Measurements from ENCODE around the gene MPV17L.
A peak's percentile ranks its signal among the peaks of the same experiment; 100 is the strongest.
"Not testable (repeated sequence)": the region's sequence is repeated elsewhere in the genome, so short reads cannot be mapped to it uniquely, and the experiment has no call there.

The MPV17L gene

DNA sequence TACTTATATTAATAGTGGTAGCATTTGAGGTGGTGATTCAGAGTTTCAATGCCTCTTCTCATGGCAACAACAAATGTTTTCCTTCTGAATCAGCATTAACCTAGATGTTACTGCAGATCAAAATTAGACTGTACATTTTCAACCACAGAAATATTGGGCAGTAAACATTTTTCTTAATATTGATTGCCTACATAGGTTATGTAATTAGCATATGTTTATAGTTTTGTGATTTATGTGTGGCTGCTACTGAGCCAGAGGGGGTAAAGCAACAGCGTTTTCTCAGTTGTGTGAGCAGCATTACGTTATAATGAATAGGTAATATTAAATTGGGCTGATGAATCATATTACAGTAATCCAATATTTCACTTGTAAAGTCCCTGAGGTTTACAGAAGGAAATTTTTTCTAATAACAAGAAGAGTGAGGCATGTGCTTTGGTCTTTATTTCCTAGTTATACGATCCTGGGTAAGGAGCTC is 20.0 kb downstream of the MPV17L start:
- peak; percentile 37 for DNase-seq

DNA sequence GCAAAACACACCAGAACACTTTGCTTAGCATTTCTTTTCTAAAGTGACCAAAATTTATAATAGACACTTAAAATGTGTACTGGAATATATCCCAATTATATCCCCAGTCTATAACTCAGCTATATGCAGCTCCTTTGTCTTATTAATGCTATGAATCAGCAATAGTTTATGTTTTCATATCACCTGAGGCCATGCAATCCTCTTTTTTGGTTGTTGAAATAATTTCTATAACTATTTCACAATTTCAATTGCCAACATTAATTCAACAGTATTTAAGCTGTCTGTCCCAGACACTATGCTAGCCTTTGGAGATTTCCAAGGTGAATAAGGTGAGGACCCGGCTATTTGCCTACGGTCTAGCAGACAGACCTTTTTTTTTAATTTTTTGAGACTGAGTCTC is 21.6 kb downstream of the MPV17L start:
- no peak for DNase-seq

DNA sequence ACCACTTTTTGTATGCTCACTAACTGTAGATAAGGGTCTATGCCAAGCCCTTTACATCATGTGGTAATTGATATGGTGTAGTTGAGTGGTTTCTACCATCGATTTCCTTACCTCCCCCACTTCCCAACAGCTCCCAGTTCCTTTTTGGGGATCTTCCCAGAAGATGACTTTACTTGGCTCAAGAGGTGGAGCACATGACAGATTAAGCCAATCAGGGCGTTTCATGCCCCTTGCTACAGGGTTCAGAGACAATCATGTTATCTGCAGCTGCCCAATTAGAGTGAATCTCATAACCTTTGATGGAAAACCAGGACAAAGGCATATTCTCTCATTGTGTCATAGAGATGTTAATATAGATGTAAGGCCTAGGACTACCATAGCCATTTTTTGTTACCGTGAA is 22.7 kb downstream of the MPV17L start:
- DNase-seq, result no peak

DNA sequence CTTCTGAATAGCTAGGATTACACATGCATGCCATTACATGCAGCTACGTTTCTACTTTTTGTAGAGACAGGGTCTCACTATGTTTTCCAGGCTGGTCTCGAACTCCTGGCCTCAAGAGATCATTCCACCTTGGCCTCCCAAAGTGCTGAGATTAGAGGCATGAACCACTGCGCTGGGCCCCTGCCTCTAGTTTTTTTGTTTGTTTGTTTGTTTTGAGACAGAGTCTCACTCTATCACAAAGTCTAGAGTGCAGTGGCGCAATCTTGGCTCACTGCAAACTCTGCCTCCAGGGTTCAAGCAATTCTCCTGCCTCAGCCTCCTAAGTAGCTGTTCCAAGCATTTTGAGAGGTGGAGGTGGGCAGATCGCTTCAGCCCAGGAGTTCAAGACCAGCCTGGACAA is 26.1 kb downstream of the MPV17L start:
- not testable (repeated sequence) for DNase-seq

DNA sequence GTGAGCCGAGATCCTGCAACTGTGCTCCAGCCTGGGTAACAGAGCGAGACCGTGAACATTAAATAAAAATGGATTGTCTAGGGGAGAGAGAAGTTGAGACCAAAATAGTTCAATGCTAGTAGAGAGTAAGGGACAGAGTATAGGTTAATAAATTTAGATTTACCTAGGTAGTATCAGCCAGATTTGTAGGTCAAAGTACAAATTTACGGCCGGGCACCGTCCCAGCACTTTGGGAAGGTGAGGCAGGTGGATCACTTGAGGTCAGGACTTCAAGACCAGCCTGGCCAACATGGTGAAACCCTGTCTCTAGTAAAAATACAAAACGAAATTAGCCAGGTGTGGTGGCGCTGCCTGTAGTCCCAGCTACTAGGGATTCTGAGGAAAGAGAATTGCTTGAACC is 26.7 kb downstream of the MPV17L start:
- DNase-seq, result no peak

DNA sequence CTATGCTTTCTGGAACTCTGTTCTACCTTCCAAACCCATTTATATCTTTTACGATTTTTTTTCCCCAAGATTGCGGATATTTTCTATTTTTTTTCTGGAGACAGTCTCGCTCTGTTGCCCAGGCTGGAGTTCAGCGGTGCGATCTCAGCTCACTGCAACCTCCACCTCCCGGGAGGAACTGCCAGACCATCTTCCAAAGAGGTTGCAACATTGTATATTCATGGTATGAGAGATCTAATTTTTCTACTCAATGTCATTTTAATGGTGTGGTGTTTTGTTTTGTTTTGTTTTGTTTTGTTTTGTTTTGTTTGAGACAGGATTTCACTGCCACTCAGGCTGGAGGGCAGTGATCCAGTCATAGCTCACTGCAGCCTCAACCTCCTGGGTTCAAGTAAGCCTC is 30.3 kb downstream of the MPV17L start:
- DNase-seq, result no peak

DNA sequence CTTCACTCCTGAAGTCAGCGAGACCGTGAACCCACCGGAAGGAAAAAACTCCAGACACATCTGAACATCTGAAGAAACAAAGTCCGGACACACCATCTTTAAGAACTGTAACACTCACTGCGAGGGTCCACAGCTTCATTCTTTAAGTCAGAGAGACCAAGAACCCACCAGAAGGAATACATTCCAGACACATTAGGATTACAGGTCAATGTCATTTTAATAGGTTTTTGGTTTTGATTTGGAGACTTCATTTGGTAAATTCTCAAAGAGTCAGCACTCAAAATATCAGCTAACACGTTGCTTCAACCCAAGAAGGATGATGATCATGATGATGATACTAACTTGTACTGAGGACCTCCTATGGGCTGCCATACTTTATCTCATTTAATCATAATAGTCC is 31.2 kb downstream of the MPV17L start:
- DNase-seq, result no peak

DNA sequence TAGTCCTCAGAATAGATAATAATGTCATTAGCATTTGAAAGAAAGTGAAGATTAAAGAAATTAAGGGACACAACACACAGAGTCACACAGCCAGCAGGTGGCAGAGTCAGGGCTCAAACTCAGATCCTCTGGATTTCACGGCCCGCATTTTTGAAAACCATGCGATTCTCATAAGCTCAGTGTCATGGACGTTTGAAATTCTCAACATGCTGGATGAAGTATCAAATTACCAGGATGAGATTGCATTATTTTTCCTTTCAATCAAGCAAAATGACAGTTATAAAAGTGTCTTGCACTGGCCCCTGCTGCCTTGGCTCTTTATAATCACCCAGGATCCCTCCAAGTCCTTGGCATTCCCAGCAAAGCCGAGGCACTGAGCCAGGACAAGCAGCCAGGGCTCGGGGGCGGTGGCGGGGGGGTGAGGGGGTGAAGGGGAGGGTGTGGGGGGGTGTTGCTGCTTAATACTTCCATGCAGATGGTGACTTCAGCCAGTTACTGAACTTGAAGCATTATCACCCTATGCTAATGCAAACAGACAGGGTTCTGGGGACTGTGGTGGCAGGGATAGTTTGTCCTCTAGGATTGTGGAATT is 32.2 kb downstream of the MPV17L start:
- peak; percentile 75 for DNase-seq

DNA sequence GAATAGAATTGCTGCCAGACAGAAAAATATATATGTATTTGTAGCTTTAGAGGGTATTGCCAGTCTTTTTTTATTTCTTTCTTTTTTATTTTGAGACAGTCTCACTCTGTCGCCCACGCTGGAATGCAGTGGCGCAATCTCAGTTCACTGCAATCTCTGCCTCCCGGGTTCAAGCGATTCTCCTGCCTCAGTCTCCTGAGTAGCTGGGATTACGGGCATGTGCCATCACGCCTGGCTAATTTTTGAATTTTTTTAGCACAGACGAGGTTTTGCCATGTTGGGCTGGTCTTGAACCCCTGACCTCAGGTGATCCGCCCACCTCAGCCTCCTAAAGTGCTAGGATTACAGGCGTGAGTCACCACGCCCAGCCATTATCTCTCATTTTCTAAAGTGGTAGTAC is 35.3 kb downstream of the MPV17L start:
- DNase-seq, result not testable (repeated sequence)

DNA sequence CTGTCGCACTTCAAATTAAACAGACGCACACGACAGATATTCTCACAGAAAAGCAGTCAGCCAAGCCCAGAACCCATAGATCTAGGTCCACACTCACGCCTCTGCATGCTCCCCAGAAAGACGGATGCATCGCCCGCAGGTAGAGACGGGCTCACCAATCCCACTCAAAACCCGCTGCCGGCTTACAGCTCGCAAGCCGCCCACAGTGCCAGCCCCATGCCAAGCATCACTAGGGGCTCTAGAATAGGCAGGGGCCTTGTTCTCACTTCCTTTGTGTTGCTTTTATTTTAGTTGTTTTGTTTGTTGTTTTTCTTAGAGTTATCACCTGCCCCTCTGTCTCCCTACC is 38.5 kb downstream of the MPV17L start:
- no peak for DNase-seq

DNA sequence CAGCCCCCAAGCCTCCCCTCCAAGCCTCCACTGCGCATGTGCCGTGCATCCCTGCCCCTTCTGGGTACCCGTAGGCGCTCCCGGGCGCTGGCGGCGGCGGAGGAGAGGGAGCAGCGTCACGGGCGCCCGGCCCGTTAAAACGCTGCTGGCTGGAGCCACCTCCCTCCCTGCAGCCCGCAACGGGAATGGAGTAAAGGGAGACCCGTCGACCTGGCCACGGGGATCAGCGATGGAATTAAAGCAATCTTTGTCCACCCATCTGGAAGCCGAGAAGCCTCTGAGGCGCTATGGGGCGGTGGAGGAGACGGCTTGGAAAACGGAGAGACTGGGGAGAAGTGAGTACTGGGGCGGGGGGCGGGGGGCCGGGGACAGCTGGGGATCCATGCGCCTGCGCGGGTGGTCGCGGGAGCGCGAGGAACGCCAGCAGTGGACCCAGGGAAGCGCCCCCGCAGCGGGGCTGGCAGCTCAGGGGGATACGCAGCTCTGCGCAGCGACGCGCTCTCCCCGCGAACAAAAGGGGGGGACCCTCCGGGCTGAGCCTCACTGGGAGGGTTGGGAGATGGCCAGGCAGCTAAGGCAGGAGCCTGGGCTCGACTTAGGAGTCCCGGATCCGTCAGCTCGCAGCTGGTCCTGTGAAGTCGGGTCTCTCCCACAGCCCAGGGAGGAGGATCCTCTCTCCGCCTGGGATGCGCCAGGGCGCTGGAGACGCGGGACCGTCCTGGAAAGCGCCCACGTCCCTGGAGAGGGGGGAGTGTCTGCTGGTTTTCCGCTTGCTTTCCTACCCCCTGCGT is 39.1 kb downstream of the MPV17L start, which contains the start of gene BMERB1:
Gene BMERB1 (plus strand): TSS at position 164 of the 791 bp plus-strand sequence. CDS start 66 bp downstream, at position 230.
- peak; percentile 69 for DNase-seq

DNA sequence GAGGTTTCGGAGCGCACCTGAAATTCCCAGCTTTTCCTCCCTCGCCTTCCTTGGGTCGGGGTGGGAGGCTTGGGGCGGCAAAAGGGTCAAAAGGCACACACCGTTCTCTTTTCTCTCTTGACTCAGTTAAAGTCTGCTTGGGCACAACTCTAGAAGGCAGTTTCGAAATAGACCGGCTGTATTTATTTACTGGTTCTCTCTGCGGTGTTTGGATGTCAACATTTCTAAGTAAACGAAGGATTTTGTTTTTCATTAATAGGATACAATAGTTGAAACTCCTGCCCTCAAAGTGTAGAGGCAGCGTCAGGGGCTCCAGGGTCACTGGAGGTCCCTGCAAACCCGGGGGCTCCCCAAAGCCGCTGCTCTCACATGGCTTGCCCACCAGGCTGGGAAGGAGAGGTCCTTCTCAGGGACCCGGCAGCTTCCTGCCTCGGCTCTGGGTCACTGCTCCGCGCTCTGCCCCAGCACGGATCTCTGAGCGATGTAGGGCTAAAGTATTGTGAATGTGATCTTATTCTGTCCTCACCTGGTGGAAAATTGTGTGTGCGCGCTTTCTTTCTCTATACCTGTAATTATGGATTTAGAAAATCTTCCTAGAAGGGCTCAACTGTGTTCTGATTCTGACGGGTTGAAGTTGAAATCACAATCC is 39.8 kb downstream of the MPV17L start:
- no peak for DNase-seq

DNA sequence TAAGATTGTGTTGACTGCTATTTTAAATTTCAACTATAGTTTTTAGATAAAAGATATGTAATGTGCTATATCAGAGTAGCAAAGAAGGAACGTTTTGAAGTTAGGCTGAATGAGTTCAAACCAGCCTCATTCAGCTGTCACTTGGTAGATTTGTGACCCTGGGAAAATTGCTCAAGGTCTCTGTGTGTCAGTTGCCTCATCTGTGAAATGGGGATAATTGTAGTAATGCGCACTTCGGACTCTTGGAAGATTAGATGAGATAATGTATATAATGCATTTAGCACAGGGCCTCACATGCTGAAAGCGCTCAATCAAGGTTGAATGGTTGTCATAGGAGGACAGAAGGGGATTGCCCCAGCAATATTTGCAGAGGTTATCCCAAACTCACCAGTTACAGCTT is 43.5 kb downstream of the MPV17L start:
- no peak for DNase-seq

DNA sequence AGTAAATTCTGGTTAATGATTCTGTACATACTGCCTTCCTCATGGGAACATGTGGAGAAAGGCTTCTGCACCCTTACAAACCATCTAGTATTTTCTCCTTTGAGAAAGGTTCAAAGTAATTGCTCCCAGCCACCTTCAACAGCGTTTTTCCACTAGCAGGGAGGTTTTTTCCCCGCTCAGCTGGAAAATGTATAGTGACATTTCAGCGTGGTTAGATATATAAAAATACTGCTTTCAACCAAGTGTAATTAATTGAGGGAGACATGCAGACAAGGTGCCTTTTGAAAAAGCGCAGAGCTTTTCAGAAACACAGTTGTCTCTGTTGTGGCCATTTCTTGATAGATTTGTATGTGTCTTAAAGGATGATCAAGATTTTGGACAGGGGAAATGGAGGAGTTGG is 44.0 kb downstream of the MPV17L start:
- DNase-seq, result no peak

DNA sequence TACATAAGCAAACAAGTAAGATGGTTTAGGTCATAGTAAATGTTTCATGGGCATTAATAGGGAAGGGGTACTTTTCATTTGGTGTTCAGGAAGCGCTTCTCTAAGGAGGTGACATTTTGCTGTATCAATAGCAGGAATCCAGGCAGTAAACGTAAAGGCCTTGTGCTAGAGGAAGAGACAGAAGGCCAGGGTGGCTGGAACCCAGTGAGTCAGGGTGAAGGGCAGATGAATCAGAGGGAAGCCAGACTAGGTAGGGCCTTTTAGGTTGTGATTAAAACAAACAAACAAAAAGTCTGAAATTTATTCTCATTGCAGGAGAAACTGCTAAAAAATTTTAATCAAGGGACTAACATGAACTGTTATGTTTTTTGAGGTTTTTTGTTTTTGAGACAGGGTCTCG is 45.3 kb downstream of the MPV17L start:
- DNase-seq, result peak; percentile 81

DNA sequence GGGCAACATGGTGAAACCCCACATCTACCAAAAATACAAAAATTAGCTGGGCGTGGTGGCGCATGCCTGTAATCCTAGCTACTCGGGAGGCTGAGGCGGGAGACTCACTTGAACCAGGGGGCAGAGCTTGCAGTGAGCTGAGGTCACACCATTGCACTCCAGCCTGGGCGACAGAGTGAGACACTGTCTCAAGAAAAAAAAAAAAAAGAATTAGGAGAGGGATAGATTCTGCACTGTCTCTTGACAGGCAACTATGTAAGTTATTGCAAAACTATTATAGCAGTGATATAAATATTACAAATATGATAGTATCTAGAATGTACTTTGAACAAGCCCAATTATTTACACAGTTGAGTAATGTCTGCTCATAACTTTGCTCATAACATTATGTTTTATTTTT is 46.6 kb downstream of the MPV17L start:
- peak; percentile 28 for DNase-seq

DNA sequence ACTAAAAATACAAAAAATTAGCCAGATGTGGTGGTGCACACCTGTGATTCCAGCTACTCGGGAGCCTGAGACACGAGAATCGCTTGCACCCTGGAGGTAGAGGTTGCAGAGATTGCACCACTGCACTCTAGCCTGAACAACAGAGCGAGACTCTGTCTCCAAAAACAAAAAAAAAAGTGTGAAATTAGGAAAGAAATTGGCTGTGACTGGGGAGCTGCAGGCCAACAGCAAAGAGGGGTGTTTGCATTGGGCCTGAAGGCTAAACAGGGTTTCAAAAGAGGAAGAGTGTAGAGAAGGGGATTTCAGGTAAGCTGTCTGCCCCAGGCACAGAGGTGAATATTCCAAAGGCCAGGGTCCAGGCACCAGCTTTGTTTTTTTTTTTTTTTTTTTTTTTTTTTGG is 48.2 kb downstream of the MPV17L start:
- no peak for DNase-seq

DNA sequence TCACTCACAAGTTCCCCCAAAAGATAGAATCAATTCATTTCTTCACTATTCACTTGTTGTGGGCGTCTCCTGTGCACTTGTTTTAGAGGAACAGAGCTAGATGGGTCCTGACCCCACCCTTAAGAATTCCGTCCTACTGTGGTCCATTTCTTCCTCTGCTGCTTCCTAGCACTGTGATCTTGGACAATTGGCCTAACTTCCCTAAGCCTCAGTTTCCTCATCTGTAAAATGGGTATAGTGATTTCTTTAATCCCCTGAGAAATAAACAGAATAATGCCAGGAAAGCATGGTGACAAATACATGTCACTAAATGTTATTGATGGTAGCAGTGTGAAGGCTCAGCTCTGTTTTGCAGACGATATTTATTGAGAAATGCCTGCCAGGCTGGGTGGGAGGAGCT is 48.7 kb downstream of the MPV17L start:
- DNase-seq, result no peak

DNA sequence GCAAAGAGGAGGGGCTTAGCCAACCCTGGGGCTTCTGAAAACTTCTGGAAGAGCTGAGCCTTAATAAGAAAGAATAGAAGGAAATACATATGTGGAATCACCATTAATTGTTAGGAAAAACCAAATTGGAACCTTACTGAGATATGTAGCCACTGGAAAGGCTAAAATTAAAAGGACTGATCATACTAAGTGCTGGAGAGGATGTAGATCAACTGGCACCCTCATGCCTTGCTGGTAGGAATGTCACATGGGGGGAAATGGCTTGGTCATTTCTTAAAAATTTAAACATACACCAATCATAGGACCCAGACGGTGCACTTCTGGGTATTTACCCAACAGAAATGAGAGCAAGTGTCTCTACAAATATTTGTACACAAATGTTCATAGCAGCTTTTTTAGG is 49.9 kb downstream of the MPV17L start:
- DNase-seq, result no peak

DNA sequence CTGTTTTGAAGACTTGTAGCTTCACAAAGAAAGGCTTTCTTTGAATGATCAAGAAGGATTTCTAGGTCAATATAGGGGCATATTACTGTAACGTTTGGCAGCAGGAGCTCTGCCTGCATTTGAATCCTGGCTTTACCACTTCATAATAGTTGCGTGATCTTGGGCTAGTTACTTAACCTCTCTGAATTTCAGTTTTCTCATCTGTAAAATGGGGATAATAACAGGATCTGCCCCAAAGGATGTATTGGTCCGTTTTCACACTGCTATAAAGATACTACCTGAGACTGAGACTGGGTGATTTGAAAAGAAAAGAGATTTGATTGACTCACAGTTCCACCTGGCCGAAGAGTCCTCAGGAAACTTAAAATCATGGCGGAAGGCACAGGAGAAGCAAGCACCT is 51.3 kb downstream of the MPV17L start:
- DNase-seq, result no peak

DNA sequence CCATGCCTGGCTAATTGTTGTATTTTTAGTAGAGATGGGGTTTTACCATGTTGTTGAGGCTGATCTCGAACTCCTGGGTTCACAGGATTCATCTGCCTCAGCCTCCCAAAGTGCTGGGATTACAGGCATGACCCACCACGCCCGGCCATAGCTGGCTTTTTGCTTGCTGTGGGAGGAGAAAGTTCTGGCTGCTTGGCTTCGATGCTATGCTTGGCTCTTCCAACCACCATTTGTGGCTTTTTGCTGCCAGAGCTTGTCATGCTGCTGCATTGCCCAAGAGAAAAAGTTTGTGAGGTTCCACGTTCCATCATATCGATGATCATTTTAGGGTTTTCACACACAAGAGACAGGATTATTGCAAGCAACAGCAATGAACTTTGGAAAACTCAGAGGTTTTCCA is 55.1 kb downstream of the MPV17L start:
- no peak for DNase-seq

DNA sequence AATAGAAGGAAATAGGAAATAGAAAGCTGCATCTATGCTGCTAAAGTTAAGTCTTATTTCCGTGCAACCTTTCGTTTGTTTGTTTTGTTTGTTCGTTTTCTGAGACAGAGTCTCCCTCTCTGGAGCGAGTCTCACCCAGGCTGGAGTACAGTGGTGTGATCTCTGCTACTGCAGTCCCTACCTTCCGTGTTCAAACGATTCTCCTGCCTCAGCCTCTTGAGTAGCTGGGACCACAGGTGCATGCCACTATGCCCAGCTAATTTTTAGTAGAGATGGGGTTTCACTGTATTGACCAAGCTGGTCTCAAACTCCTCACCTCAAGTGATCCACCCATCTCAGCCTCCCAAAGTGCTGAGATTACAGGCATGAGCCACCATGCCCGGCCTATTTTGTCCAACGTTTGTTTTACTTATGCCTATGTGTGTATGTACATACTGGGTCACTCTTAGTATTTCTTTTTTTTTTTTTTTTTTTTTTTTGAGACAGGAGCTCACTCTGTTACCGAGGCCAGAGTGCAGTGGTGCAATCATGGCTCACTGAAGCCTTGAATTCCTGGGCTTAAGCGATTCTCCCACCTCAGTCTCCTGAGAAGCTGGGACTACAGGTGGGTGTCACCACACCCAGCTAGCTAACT is 55.7 kb downstream of the MPV17L start:
- DNase-seq, result no peak

DNA sequence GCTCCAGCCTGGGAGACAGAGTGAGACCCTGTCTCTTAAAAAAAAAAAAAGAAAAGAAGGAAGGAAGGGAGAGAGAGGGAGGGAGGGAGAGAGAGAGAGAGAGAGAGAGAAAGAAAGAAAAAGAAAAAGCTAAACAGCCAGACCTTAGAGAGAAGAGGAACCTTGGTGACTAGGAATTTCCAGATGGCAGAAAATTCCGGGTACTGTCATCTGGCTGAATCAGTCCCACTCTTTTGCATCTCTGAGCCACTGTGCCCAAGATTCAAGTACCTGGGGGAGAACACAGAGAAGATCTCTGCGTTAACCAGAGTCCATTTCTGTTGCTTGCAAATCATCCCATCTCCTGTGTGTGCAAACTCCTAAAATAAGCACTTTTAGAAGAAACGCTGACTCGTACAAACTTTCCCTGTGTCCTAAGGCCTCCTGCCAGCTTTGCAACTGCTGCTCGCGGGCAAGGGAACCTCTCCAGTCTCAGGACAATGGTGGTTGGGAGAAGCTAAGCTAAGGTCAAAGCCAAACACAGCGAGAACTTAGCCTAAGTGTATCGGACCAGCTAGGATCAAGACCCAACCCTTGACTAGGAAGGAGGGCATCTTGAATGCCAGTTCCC is 56.8 kb downstream of the MPV17L start:
- no peak for DNase-seq

Data from HCEC 1CT (cell line).